HUDEP-2 (cell line): ENCODE results near the gene JDP2.

Experiments
- DNase-seq, 76 experiments: peaks; one replicate each; lab custom pipeline; 2025; ENCODE audit not compliant: unreplicated experiment in 76 of 76; lab: John Stamatoyannopoulos, UW

JDP2 gene

GRCh38 chr14:75510547-75510946, 82.7 kb downstream of the JDP2 start:
- DNase-seq: no peak

GRCh38 chr14:75511201-75511600, 83.4 kb downstream of the JDP2 start:
- no peak for DNase-seq

DNA sequence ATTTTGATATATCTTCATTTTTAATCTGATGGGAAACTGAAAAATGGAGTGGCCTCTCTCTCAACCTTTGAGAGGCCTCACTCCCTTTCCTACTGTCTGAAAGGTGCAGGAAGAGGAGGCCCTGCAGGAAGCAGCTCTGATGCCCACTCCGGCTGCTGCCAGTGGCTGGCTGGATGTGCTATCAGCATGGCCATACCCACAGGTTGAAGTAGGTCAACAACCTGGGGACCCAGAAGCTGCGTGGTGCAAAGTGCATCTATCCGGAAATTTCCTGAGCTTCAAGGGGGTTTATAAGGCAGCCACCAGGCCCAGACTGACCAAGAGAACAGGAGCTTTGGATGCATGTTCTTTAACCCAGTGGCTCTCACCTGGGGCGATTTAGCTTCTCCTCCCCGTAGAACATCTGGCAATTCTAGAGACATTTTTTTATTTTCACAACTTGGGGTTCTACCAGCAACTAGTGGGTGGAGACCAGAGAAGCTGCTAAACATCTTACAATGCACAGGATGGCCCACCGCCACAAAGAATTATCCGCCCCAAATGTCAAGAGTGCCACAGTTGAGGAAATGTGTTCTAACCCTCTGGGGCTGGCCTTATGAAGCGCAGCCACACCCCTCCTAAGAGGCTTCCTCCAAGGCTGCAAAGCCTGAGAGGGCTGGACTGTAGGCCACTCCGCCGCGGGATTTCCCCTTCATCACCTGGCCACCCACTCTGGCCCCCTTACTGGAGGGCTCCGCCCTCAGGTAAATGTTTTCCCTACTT, 86.3 kb downstream of the JDP2 start:
- no peak for DNase-seq

DNA sequence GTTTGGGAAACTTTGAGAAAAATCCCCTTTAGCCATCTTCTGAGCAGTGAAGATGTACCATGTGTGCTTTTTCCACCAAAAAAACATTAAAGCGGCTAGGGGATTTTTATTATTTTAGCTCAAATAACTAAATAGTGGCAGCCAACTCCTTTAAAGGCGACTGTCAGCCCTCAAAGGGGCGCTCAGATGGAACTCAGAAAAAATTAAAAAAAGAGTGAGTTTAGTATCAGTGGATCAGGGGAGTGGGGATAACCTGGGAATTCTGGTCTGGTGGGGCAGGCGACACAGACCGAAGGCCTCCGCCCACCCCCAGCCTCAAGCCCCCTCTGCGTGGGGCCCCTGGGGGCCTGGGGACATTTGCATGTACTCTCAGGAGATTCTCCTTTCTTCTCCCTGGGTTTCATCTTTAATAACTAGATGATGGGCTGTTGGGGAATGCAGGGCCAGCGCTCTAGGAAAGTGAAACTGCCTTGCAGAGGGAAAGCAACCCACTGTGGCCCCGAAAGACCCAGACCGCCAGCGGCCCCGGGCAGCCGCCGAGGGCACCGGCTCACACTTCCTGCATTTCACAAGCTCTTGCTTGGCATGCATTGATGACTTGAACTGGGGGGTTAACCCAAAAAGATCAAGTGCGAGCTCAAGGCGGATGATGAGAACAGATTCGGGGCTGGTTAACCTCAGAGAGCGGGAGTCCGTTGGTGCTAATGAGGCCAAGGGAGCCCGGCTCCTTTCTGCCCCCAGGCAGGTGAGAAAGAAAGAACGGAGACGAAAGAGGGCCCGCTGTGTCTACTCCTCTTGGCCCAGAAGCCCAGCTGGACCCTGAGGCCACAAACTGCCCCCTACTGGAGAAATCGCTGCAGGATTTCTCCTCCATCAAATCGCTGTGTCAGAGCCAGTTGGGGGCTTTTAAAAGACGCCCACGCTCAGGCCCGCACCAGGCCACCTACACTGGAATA, 87.1 kb downstream of the JDP2 start:
- DNase-seq: no peak

- no peak for DNase-seq
These were observed 87.8 kb downstream of the JDP2 start for GRCh38 chr14:75515629-75515996.

- DNase-seq: peak in 24 of 76 experiments; percentile 1 to 57 (median 12)
These were observed 90.8 kb downstream of the JDP2 start for GRCh38 chr14:75518625-75519024.

DNA sequence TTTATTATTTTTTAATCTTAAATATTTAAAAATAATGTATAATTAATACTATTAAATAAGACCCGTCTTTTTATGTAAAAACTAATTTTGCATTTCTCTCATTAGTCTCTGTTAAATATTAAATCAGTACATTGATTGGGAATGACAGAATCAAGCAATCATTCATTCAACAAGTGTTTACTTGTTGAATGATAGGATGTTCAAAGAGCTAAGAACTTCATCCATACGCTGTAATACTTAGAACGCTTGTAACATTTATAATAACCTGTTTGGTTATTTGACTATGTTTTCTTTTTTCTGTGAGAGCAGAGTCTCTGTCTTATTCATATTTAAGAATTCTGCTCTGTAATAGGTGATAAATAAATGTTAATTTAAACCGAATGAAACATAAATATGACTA, 91.6 kb downstream of the JDP2 start:
- DNase-seq: no peak

GRCh38 chr14:75519826-75520728, 92.3 kb downstream of the JDP2 start:
- DNase-seq: no peak

DNA sequence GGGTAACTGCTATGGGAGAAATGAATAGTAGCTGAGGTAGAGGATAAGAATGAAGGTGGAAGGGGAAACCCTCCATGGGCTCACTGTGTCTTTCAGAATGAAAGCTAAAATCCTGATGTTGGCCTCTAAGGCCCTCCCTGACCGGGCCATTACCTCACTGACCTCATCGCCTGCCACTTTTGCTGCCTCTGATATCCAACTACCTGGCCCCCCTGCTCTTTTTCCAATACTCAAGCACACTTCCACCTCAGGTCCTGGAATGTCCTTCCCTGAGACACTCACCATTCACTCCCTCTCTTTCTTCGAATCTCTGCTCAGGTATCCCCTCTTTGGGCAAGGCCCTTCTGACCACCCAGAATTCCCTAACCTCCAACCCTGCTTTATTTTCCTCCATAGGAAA, 93.0 kb downstream of the JDP2 start:
- DNase-seq: no peak

DNA sequence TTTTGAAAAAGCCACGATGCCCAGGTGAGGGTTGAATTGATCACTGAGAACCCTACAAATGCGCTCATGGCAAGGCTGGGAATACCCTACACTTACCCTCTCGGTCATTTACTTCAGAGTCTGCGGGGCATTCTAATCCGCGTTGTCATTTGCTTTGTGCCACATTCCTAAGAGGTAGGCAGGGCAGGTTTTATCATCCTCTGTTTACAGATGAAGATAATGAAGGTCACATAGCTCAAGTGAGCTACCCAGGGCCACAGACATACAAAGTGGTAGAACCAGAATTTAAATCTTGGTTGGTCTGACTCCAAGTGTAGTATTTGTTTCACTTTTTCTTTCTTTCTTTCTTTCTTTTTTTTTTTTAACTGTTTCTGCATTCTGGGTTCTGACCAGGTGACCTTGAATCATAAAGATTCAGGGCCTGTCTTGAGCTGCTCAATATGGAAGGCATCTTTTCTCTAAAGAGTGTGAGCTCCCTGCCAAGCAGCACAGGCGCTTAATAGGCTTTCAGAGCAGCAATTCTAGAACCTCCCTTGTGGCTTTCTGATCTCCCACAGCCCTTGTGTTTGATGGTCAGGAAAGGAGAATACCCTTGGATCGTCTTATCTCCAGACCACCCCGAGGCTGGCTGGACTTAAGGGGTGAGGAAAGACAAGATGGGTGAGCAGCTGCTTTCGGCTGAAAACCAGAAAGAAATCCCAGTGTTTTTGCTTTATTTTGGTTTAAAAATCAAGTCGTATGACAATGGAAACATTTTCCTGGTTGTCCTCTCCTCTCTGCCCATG, 93.8 kb downstream of the JDP2 start:
- DNase-seq: no peak

GRCh38 chr14:75522224-75522982, 94.6 kb downstream of the JDP2 start, which contains the start of gene BATF:
TSS of gene BATF (plus strand) at chr14:75522469. CDS start at chr14:75522683, 214 bp downstream.
- DNase-seq: peak in 2 of 76 experiments; percentile 2 to 5

GRCh38 chr14:75522983-75523318, 95.1 kb downstream of the JDP2 start:
- DNase-seq: no peak
